GM18505 (cell line): Measurements from ENCODE around the gene SLC10A7.
"Not testable (repeated sequence)": the region's sequence is repeated elsewhere in the genome, so short reads cannot be mapped to it uniquely, and the experiment has no call there.

Experiments
- ATAC-seq: cut with Tn5 transposase; IDR thresholded peaks from one replicate; pipeline ENCODE4 v1.9.1; 2021; ENCODE audit not compliant: unreplicated experiment
- POLR2A ChIP-seq: IDR thresholded peaks from 4 replicates; pipeline ENCODE4 v1.6.1; 2011; ENCODE audit warnings: borderline replicate concordance; ENCODE audit not compliant: insufficient read depth, insufficient read length; ENCODE audit errors: extremely low read depth

Gene SLC10A7

DNA sequence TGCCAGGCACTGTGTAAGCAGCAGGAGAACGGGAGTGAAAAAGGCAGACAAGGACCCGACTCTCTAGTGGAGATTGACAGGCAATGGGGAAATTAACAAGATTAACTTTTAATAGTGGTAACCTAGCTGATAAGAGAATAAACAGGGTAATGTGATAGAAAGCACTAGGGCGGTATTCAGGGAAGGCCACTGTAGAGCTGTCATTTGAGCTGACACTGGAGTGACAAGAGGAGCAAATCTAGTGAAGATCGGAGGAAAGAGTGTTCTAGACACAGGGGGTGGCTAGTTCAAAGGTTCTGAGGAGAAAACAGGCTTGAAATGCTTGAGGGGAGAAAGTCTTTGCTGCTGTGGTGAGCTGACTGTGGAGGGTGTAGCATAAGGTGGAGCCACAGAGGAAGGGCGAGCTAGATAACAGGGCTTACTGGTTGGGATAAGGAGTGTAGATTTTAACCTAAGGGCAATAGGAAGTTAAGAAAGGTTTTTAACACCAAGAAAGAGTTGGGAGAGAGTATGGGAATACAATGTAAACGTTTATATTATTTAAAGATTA, 122.8 kb downstream of the SLC10A7 start:
- no peak for ATAC-seq
- no peak for TF ChIP-seq POLR2A

DNA sequence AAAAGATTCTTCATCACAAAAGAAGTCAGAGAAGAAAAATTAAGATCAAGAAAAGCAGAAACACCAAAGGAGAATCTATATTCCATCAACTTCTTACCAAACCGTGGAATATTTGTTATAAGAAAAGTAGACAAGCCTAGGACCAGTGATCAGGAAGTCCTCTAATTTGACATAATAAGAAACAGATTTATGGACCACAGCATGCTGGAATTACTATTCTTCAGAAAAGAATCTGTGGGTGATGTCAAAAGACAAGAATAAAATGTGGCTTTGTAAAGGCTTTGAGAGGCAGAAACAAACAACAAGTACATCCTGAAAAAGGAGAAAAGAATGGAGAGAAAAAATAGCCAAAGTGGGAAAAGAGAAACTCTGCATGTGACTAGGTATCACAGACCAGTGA, 123.3 kb downstream of the SLC10A7 start:
- no peak for ATAC-seq
- TF ChIP-seq POLR2A = no peak

DNA sequence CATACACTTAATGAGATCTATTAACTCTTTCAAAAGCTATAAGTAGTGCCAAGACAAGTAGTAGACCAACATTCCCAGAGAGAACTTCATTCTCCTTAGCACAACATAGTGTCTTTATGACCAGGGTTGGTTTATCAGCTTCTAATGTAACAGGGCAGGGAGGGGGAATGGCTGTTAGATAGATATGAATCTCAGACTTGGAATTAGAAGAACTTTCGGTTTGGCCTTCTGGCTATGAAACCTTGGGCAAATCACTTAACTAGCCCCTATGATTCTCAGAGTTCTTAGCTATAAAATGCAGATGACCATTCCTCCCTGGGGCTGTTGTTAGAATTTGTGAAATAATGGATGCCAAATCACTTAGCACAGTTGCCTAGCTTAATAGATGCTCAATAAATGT, 132.2 kb downstream of the SLC10A7 start:
- no peak for TF ChIP-seq POLR2A

DNA sequence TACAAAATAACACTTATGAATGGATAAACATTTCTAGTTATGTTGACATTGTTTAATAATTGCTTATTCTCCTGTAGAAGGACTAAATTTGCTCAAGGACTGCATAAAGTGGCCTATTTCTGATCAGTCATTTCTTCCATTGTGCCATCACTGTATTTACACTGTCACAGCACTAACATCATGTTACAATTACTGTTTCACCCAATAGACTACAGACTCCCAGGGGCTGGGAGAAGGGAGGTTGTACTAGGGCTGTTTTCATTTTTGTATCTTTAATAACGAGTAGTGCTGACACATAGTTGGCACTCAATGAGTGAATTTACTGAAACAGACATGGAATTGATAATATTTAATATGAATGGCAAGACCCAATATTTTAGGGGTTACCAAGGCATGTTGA, 139.5 kb downstream of the SLC10A7 start:
- no peak for ATAC-seq
- no peak for TF ChIP-seq POLR2A

More for the DNA sequence above, 132.2 kb downstream of the SLC10A7 start:
- ATAC-seq = no peak

DNA sequence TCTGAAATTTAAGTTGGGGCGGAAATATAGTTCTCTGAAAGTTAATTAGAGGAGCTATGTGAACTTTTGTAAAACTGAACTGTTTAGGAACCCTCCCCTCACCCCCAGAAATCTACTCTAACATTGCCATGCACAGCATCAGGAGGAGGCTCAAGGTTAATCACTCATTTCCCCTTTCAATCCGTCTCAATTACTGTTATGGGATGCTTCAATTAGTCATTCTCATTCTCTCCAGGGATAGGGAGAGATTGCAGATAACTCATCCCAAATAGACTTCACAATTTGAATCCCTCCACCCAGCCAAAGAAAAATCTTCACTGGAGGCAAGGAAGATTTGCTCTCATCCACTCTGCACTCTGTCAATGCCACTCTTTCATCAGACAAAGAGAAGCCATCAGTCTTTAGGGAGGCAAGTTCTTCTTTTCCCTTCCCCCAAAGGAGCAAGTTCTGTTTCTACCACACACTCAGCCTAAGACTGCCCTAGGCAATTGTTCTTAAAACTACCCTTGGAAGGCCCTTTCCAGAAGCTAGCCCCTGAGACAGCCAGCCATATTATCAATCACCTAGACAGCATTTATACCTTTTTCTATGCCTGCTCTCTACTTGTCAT, 140.4 kb downstream of the SLC10A7 start:
- no peak for ATAC-seq
- no peak for TF ChIP-seq POLR2A

DNA sequence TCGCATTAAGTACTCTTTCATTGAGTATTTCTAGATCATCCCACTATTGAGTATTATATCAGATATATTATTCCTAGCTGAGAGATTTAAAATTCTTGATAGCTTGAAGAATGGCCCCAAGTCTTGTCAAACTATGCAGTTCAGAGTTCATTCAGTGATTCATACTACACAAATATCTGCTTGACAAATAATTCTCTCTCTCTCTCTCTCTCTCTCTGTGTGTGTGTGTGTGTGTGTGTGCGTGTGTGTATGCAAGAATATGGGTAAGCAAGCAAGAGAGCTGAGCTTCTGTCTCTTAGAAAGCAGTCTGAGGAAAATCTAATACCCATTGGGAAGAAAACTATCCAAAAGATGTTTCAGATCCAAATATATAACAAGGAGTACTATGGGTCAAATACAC, 142.0 kb downstream of the SLC10A7 start:
- ATAC-seq = no peak
- TF ChIP-seq POLR2A = no peak

DNA sequence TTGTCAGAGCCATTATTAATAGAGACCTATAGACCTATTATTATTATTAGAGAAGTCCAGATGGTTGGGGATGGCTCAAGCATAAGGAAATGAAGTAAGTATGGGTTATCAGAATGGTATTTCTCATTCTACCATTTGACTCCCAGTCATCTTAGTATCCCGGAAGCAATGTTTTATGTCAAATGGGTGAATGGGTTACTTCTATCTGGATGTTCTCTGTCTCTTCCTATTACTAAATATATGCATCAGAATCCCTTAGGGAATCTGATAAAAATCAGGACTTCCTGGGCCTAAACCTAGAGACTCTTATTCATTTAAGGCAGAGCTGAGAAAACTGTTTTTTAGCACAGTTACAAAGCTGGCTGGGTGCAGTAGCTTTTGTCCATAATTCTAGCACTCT, 149.9 kb downstream of the SLC10A7 start:
- no peak for ATAC-seq

DNA sequence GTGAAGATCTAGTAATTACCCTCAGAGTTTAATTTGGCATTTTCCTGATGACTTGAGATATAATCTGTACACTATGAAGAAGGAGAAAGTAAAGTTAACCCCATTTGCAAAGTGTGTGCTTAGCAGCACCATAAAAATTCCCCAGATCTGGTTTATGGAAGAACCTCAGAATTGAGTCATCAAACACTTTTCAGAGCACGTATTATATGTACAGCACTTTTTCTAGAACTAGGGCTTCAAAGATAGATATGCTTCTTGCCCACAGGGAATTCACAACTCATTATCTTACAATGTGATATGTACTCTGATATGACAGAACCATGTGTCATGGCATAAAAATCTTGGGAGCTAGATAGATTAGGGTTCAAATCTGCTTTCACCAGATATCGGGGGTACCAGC, 150.9 kb downstream of the SLC10A7 start:
- TF ChIP-seq POLR2A = no peak
- no peak for ATAC-seq

More for the DNA sequence above, 149.9 kb downstream of the SLC10A7 start:
- no peak for TF ChIP-seq POLR2A

DNA sequence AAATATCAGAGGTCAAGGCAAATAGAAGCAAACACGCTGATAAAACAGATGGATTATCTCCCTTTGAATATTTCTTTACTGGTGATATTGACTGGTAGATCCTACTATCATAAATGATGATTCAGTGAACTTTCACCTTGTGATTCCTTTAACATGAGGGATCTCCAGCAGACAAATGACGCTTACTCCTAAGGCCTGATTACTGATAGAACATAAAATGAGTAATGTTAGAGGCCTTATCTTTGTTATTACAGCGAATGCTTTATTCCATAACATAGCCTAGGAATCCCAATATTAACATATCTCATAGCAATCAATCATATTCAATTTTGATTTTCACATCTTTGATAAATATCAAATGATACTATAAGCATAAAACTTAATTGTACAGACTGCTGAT, 152.3 kb downstream of the SLC10A7 start:
- TF ChIP-seq POLR2A = no peak
- ATAC-seq = no peak

DNA sequence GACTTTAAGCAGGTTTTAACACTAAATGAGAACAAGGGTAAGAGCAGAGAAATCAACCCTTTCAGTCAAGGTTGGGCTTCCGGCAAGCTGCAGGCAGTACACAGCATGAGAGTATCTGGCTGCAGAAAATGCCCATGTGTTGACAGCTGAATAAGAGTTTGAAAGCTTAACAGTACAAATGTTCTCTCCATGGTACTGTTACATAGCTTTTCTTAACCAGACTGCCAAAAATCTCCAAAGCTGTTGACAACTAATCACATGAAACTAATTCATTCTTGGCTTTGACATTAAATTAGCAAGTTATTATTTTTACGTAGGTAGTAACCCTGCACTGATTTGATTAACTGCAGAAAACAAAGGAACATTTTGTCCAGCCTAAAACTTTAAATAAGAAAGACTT, 153.5 kb downstream of the SLC10A7 start:
- ATAC-seq = no peak
- no peak for TF ChIP-seq POLR2A

DNA sequence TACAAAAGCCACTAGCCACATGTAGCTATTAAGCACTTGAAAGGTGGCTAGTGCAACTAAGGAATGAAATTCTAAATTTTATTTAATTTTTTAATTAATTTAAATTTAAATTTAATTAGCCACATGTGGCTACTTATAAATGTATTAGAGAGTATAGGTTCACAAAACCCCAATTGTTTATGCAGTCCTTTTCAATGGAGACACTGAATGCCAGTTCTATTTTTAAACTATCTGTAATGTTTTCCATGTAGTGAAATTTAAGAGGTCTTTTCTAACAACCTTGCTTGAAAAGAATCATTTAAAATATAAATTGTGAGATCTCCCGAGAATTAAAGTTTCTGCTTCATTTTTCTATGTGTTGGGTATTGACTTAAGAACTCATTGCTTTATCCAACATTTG, 154.4 kb downstream of the SLC10A7 start:
- ATAC-seq = no peak
- no peak for TF ChIP-seq POLR2A

DNA sequence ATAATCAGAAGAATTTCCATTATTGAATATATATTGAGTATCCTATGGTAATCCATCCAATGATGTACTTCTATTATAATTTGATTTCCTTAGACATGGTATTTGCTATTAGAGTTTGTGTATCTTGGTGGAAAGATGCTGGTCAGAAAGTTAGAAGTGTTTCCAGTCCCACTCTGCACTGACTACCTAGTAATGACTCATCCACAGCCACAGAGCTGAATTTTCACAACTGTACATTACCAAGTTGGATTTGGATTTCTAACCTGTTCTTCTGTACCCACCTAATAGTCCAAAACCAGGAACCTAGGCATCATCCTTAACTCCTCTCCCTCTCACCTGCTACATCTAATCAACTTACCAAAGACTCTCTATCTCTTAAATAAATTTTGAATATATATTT, 162.0 kb downstream of the SLC10A7 start:
- no peak for ATAC-seq
- TF ChIP-seq POLR2A = no peak

DNA sequence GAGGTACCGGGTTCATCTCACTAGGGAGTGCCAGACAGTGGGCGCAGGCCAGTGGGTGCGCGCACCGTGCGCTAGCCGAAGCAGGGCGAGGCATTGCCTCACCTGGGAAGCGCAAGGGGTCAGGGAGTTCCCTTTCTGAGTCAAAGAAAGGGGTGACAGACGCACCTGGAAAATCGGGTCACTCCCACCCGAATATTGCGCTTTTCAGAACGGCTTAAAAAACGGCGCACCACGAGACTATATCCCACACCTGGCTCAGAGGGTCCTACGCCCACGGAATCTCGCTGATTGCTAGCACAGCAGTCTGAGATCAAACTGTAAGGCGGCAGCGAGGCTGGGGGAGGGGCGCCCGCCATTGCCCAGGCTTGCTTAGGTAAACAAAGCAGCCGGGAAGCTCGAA, 171.6 kb downstream of the SLC10A7 start:
- ATAC-seq = not testable (repeated sequence)

DNA sequence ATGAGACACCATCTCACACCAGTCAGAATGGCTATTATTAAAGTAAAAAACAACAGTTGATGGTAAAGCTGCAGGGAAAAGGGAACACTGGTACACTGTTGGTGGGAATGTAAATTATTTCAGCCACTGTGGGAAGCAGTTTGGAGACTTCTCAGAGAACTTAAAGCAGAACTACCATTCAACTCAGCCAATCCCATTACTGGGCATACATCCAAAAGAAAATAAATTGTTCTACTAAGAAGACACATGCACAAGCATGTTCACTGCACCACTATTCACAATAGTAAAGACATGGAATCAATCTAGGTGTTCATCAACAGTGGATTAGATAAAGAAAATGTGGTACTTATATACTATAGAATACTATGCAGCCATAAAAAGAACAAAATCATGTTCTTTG, 172.4 kb downstream of the SLC10A7 start:
- ATAC-seq = no peak
- no peak for TF ChIP-seq POLR2A

DNA sequence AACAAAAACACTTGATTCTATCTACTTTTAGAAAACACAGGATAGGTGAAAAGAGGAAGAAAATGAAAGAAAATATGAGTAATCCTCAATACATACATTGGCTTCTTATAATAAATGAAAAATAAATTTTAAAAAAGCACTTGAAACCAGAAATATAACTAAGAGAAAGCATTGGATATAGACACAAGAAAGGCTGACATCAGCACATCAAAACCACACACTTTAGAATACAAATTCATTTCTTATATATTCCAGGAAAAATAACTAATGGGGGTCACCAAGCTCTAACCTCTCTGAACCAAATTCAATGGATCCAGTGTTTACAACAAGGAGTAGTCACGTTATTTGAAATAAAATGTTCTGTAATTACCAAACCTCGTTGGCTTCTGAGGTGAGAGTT, 173.9 kb downstream of the SLC10A7 start:
- TF ChIP-seq POLR2A = no peak
- ATAC-seq = no peak
